ENCODE data around the gene PMVK.

- no peak for TF ChIP-seq EZH2 (IDR thresholded peaks at IDR 0.05; ENCODE audit: borderline replicate concordance, insufficient read depth, low read length, poor library complexity, severe bottlenecking)
- TF ChIP-seq, protein P1, sequence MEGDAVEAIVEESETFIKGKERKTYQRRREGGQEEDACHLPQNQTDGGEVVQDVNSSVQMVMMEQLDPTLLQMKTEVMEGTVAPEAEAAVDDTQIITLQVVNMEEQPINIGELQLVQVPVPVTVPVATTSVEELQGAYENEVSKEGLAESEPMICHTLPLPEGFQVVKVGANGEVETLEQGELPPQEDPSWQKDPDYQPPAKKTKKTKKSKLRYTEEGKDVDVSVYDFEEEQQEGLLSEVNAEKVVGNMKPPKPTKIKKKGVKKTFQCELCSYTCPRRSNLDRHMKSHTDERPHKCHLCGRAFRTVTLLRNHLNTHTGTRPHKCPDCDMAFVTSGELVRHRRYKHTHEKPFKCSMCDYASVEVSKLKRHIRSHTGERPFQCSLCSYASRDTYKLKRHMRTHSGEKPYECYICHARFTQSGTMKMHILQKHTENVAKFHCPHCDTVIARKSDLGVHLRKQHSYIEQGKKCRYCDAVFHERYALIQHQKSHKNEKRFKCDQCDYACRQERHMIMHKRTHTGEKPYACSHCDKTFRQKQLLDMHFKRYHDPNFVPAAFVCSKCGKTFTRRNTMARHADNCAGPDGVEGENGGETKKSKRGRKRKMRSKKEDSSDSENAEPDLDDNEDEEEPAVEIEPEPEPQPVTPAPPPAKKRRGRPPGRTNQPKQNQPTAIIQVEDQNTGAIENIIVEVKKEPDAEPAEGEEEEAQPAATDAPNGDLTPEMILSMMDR (IDR thresholded peaks at IDR 0.05; ENCODE audit: poor library complexity, severe bottlenecking): no peak
- no peak for TF ChIP-seq TAF1 (IDR thresholded peaks at IDR 0.05; ENCODE audit: low read depth)
- no peak for TF ChIP-seq POLR2AphosphoS5 (IDR thresholded peaks at IDR 0.05)
- TF ChIP-seq EP300 (conservative IDR thresholded peaks at IDR 0.05; ENCODE audit: poor library complexity, severe bottlenecking): no peak
- no peak for TF ChIP-seq SMC3 (conservative IDR thresholded peaks at IDR 0.05; ENCODE audit: poor library complexity)
- TF ChIP-seq, protein P2, sequence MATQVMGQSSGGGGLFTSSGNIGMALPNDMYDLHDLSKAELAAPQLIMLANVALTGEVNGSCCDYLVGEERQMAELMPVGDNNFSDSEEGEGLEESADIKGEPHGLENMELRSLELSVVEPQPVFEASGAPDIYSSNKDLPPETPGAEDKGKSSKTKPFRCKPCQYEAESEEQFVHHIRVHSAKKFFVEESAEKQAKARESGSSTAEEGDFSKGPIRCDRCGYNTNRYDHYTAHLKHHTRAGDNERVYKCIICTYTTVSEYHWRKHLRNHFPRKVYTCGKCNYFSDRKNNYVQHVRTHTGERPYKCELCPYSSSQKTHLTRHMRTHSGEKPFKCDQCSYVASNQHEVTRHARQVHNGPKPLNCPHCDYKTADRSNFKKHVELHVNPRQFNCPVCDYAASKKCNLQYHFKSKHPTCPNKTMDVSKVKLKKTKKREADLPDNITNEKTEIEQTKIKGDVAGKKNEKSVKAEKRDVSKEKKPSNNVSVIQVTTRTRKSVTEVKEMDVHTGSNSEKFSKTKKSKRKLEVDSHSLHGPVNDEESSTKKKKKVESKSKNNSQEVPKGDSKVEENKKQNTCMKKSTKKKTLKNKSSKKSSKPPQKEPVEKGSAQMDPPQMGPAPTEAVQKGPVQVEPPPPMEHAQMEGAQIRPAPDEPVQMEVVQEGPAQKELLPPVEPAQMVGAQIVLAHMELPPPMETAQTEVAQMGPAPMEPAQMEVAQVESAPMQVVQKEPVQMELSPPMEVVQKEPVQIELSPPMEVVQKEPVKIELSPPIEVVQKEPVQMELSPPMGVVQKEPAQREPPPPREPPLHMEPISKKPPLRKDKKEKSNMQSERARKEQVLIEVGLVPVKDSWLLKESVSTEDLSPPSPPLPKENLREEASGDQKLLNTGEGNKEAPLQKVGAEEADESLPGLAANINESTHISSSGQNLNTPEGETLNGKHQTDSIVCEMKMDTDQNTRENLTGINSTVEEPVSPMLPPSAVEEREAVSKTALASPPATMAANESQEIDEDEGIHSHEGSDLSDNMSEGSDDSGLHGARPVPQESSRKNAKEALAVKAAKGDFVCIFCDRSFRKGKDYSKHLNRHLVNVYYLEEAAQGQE (IDR thresholded peaks at IDR 0.05; ENCODE audit: borderline replicate concordance): no peak
Measured at GRCh38 chr1:154912755-154913154, 23.8 kb downstream of the PMVK start.
